ENCODE measurements around the gene NFIX. TPM values are rescaled to one million over a fixed set of nuclear protein-coding genes. Genes with fewer than 3 reads are reported as not detected.

The NFIX gene
- total RNA-seq, 1 donor from 2014 or later = 5.0 TPM

GRCh38 chr19:13069415-13070359, 74.4 kb downstream of the NFIX start:
- no peak for DNase-seq (ENCODE audit: extremely low read depth, low read depth, low spot score)

DNA sequence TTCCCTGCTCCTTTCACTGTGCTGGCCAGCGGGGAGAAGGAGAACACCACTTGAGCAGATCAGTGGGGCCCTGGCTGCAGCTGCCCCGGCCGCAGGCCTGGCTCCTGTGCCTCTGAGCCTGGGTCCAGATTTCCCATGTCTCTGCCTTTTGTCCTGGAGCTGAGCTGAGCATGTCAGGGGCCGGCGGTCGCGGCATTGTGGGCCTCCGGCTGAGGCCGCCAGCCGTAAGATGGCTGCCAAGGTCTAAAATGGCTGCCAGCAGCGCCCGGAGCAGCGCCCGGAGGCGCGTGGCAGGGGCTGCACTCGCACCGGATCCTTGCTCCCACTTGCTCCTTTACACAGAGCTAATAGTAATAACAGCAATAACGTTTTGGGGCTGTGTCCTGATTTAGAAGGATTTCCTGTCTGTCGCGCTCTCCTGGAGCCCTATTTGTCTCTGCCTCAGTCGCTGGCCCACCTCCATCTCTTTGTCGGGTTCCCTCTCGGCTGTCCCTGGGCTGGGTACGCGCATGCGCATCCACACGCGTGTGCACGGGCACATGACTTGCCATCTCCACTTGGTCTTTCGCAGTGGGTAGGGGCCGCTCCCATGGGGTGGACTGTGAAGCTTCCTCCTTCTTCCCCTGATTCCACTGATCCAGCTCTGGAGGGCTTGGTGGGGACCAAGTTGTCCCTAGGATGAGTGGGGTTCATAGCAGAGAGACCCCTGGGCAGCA, 75.3 kb downstream of the NFIX start:
- DNase-seq (ENCODE audit: extremely low read depth, low read depth, low spot score) = no peak

DNA sequence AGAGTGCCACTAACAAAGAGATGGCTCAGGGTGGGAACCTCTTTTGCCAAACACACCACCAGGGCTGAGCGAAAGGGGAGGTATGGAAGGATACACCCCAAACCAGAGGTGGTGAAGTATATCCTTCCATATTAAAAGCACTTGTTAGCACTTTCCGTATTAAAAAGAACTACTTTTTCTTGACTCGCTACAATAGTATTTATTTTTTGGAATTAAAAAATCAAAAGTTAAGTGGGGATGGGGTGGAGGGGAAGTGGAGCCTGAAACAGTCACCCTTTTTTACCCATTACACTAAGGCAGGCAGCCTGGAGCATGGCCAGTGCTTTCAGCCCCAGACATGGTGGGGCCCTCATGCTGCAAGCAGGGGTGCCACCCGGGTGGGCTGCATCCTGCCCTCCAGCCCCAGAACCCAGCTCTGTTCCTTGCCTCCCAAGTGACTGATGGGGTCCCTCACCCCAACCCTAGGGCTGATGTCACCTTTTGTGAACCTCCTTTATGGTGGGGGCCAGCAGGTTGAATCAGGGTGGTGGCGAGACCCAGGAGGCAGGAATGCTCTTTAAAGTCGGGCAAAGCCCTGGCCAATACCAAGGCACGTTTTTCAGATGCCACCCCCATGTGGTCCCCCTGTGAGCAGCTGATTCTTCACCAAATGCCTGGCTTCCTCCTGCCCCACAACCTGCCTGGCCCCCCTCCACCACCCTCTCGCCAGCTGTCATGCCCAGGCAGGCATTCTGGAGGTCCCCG, 76.3 kb downstream of the NFIX start:
- no peak for DNase-seq (ENCODE audit: extremely low read depth, low read depth, low spot score)

- no peak for DNase-seq (ENCODE audit: extremely low read depth, low read depth, low spot score)
Observed at GRCh38 chr19:13072188-13072908, 77.1 kb downstream of the NFIX start.

- no peak for DNase-seq (ENCODE audit: extremely low read depth, low read depth, low spot score)
Observed at GRCh38 chr19:13073263-13073662, 78.0 kb downstream of the NFIX start.

DNA sequence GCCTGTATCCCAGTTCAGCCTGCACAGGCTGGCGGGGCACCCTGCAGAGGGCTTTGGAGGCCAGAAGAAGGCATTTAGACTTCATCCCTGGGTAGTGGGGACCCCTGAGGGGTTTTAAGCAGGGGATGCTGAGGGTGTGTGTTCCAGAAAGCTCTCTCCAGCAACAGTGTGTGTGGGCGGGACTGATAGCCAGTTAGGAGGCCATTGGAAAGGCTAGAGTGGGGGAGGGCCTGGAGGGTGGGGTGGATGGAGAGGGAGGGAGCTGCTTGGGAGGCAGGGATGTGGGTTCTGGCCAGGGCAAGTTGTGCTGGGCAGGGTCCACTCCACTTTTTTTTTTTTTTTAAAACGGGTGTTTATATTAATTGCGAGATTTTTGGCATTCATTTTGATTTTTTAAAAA, 79.1 kb downstream of the NFIX start:
- DNase-seq (ENCODE audit: extremely low read depth, low read depth, low spot score) = no peak

DNA sequence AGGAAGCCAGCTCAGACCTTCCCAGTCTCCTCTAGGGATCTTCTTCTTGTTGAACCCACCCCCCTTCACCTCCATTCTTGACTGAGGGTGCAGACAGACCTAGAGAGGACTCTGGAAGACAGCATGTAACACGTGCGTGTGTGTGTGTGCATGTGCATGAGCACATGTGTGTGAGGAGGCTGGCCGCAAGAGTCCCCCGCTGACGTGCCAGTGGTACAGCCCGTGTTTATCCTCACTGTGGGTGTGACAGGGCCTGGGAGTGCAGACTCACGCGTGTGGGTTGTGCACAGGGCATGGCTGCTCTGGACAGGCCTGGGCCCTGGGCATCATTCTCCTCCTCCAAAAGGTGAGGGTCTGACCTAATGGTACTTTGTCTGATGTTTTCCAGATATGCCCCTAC, 81.0 kb downstream of the NFIX start:
- no peak for DNase-seq (ENCODE audit: extremely low read depth, low read depth, low spot score)

- DNase-seq (ENCODE audit: extremely low read depth, low read depth, low spot score) = no peak
Observed at GRCh38 chr19:13076787-13077186, 81.5 kb downstream of the NFIX start.

DNA sequence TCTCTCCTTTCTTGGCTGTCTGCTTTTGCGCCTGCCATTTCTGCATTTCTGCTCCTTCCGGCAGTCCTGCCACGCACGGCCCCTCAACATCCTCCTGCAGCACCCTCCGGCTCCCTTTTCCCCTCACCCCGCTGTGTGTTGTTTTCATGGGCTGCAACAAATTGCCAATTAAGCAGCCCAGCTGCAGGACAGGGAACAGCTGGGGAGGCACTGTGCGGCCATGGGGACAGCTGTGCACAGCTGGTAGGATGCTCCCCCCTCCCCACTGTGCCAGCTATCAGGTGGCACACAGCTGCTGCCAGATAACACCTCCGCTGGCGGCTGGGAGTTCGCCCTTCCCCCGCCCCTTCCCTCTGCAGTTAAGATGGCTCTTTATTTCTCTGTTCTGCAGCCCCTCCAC, 82.0 kb downstream of the NFIX start:
- DNase-seq (ENCODE audit: extremely low read depth, low read depth, low spot score) = no peak

DNA sequence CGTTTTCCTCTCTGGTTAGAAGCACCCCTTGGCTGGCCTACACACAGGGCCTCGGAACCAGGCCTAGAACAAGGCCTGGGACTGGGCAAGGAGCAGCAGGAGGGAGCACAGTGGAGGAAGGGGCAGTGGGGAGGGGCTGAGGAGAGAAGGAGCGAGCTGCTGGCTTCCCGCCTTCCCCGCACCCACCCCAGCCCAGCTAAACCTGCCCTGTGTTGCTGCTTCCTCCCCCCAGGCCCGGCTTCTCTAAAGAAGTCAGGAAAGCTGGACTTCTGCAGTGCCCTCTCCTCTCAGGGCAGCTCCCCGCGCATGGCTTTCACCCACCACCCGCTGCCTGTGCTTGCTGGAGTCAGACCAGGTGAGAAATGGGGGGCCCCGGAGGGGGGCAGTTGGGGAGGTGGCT, 83.1 kb downstream of the NFIX start:
- no peak for DNase-seq (ENCODE audit: extremely low read depth, low read depth, low spot score)

- no peak for DNase-seq (ENCODE audit: extremely low read depth, low read depth, low spot score)
Observed at GRCh38 chr19:13078897-13079541, 83.7 kb downstream of the NFIX start.

DNA sequence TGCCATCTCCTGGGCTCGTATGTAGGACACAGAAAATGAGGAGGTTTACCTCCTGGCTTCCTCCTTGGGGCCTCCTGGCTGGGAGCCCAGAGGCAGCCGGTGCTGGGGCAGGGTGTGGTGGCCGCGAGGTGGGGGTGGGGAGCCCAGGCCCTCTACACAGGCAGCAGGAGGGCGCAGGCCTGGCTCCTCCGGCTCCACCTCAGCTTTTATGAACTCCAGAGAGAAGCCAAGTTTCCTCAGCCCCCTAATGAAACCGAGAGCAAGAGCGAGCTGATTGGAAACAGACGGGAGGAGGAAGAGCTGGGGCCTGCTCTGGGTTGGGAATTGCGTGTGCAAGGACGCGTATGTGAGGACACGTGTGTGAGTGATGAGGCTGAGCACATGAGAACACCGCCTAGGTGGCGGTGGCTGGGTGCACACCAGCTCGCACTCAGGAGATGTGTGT, 84.3 kb downstream of the NFIX start:
- no peak for DNase-seq (ENCODE audit: extremely low read depth, low read depth, low spot score)

DNA sequence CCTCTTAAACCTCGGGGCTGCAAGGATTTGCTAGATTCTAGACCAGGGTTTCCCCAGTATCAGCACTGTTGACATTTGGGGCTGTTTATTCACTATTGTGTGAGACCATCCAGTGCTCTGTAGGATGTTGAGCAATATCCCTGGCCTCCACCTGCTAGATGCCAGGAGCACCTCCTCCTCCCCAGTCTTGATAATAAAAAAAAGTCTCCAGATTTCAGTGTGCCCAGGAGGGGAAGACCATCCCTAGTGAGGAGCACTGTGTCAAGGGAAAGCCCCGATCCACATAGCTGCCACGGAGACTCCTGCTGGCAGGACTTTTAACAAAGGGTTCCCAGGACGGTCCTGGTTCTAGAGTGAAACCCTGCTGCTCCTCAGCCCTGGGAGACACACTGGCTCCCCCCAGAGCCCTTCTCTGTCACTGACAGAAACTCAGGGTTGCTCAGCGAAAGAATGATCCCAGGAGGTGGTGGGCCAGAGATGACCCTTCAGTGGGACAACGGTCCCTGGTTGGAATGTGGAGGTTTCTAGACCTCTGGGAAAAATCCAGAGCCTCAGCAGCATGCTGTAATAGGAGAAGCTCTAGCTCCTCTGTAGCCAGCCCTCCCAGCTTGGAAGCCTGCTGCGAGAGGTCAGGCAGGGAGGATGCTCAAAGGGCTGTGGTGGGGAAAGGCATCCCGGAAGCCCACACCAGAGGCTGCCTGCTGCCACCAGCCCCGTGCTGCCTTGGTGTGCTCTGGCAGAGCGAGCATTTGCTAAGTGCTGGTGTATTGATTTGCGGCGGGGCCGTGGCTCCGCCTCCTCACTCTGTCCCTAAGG, 87.1 kb downstream of the NFIX start:
- DNase-seq (ENCODE audit: extremely low read depth, low read depth, low spot score) = no peak

DNA sequence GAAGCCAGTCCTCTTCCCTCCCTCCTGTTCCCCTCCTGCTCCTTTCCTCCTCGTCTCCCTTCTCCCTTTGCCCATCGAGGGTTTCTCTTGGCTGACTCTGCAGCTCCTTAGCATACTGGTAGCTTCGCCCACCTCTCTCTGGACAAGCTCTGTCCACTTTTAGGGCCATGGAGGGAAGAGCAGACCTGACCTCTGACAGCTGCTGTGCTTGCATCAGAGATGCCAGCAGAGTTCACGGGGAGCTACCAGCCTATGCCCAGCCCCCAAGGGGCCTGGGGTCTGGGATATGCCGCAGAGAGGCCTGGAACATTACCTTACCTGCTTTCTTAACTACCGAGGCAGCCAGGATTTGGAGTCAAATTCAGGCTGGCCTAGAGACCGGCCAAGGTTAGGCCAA, 87.7 kb downstream of the NFIX start:
- no peak for DNase-seq (ENCODE audit: extremely low read depth, low read depth, low spot score)

- DNase-seq (ENCODE audit: extremely low read depth, low read depth, low spot score) = no peak
Observed at GRCh38 chr19:13083627-13084026, 88.4 kb downstream of the NFIX start.

GRCh38 chr19:13085666-13086065, 90.4 kb downstream of the NFIX start:
- no peak for DNase-seq (ENCODE audit: extremely low read depth, low read depth, low spot score)

DNA sequence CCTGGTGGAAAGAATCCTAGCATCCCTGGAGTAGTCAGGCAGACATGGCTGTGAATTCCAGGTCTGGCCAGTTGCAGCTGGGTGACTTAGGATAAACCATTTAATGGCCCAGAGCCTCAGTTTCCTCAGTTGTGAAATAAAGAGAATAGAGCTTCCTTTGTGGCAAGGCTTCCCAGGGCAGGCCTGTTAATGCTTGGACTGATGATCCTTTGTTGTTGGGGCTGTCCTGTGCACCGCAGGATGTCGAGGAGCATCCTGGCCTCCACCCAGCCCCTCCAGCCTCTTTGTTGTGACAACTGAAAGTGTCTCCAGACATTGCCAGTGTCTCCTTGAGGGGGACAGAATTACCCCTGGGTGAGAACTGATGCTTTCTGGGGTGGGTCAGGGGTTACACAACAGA, 91.1 kb downstream of the NFIX start:
- no peak for DNase-seq (ENCODE audit: extremely low read depth, low read depth, low spot score)

- no peak for DNase-seq (ENCODE audit: extremely low read depth, low read depth, low spot score)
Observed at GRCh38 chr19:13087295-13087694, 92.0 kb downstream of the NFIX start.

- DNase-seq (ENCODE audit: extremely low read depth, low read depth, low spot score) = no peak
Observed at GRCh38 chr19:13087795-13088537, 92.7 kb downstream of the NFIX start.

Measured in glomerular endothelial cell (primary cell).